PC-3 (cell line): ENCODE data around the gene LRRN4CL. TPM values are rescaled to one million over a fixed set of nuclear protein-coding genes. Genes with fewer than 3 reads are reported as not detected.

Experiments
- ATAC-seq: fragments of 200-7000 bp; cut with Tn5 transposase; 2 replicates; pipeline ENCODE4 v1.9.1; 2020; ENCODE audit warnings: mild to moderate bottlenecking, moderate library complexity
- BruUV-seq: library from RNA; stranded (reverse); fragments of 400-500 nt; replicated peaks from 2 replicates; lab custom pipeline; 2021; lab: Mats Ljungman, UMichigan
- CTCF ChIA-PET: fragments of 300-600 bp; sonication (Branson Sonifier 250); formaldehyde crosslinking; loops from one replicate; lab custom pipeline; 2022; ENCODE audit warnings: antibody characterized with exemption; lab: Charles Lee
- POLR2A ChIA-PET: fragments of 300-600 bp; sonication (Branson Sonifier 250); formaldehyde crosslinking; loops from one replicate; lab custom pipeline; 2022; ENCODE audit warnings: antibody characterized with exemption; ENCODE audit not compliant: unreplicated experiment; lab: Charles Lee
- DNase-seq: peaks from one replicate; pipeline ENCODE4 v3.0.0-alpha.2; 2015
- H2AFZ ChIP-seq: fragments of 300-600 bp; sonication (generic); 2 replicates; pipeline ENCODE4 v1.6.0; 2016; ENCODE audit warnings: antibody characterized with exemption, low read length
- H3F3A ChIP-seq: fragments of 300-600 bp; sonication (generic); one replicate; pipeline ENCODE4 v1.6.0; 2017; ENCODE audit warnings: antibody characterized with exemption, low read length, control low read depth, mild to moderate bottlenecking; ENCODE audit not compliant: unreplicated experiment
- H3K27ac ChIP-seq: fragments of 300-600 bp; sonication (generic); 2 replicates; pipeline ENCODE4 v1.5.1; 2016; ENCODE audit warnings: mild to moderate bottlenecking, low read length
- H3K27me3 ChIP-seq: fragments of 300-600 bp; sonication (generic); 2 replicates; pipeline ENCODE4 v1.6.1; 2016; ENCODE audit warnings: low read length, mixed read lengths
- H3K36me3 ChIP-seq: fragments of 300-600 bp; sonication (generic); 2 replicates; pipeline ENCODE4 v1.6.1; 2016; ENCODE audit warnings: low read depth, mixed run types, low read length, mixed read lengths
- H3K4me1 ChIP-seq: fragments of 300-600 bp; sonication (generic); 2 replicates; pipeline ENCODE4 v1.5.1; 2016; ENCODE audit warnings: low read length; ENCODE audit not compliant: insufficient read depth
- H3K4me2 ChIP-seq: fragments of 300-600 bp; sonication (generic); 2 replicates; pipeline ENCODE4 v1.6.0; 2016; ENCODE audit warnings: low read length
- H3K4me3 ChIP-seq: fragments of 300-600 bp; sonication (generic); 2 replicates; pipeline ENCODE4 v1.5.1; 2016; ENCODE audit warnings: mild to moderate bottlenecking, low read length, mixed read lengths
- H3K79me2 ChIP-seq: fragments of 300-600 bp; sonication (generic); 2 replicates; pipeline ENCODE4 v1.6.1; 2017; ENCODE audit warnings: low read length, mixed read lengths
- H3K9ac ChIP-seq: fragments of 300-600 bp; sonication (generic); 2 replicates; pipeline ENCODE4 v1.6.0; 2016; ENCODE audit warnings: mild to moderate bottlenecking, low read length
- H3K9me2 ChIP-seq: fragments of 300-600 bp; sonication (generic); replicated peaks from 2 replicates; pipeline ENCODE4 v1.6.1; 2016; ENCODE audit warnings: mixed run types, low read length, mixed read lengths
- H3K9me3 ChIP-seq: fragments of 300-600 bp; sonication (generic); 2 replicates; pipeline ENCODE4 v1.6.1; 2016; ENCODE audit warnings: low read length, mixed read lengths
- H4K20me1 ChIP-seq: fragments of 300-600 bp; sonication (generic); 2 replicates; pipeline ENCODE4 v1.6.1; 2016; ENCODE audit warnings: low read length, mixed read lengths
- CTCF ChIP-seq: fragments of 300-600 bp; sonication (generic); conservative IDR thresholded peaks from 2 replicates; pipeline ENCODE4 v1.5.1; 2017; ENCODE audit warnings: antibody characterized with exemption, low read depth, mild to moderate bottlenecking, low read length
- EZH2 ChIP-seq: fragments of 300-600 bp; sonication (generic); IDR thresholded peaks from one replicate; pipeline ENCODE4 v1.6.1; 2017; ENCODE audit warnings: antibody characterized with exemption, mild to moderate bottlenecking, low read length; ENCODE audit not compliant: unreplicated experiment
- EZH2phosphoT487 ChIP-seq: fragments of 300-600 bp; sonication (generic); IDR thresholded peaks from 2 replicates; pipeline ENCODE4 v1.6.1; 2018; ENCODE audit warnings: mild to moderate bottlenecking, antibody characterized with exemption, low read length, borderline replicate concordance
- intact Hi-C: fragments of 100-400 bp; cut with micrococcal nuclease; formaldehyde crosslinking; loops from 2 replicates; pipeline ENCODE4 v1.9.0; 2023
- total RNA-seq: library from RNA; depleted of rRNA; stranded (reverse); fragments of >200 nt; gene quantifications from 2 replicates; pipeline ENCODE4 v1.2.3, GENCODE V29; 2014

LRRN4CL gene
- total RNA-seq, 1 experiment from 2014 or later = 0.51 TPM

DNA sequence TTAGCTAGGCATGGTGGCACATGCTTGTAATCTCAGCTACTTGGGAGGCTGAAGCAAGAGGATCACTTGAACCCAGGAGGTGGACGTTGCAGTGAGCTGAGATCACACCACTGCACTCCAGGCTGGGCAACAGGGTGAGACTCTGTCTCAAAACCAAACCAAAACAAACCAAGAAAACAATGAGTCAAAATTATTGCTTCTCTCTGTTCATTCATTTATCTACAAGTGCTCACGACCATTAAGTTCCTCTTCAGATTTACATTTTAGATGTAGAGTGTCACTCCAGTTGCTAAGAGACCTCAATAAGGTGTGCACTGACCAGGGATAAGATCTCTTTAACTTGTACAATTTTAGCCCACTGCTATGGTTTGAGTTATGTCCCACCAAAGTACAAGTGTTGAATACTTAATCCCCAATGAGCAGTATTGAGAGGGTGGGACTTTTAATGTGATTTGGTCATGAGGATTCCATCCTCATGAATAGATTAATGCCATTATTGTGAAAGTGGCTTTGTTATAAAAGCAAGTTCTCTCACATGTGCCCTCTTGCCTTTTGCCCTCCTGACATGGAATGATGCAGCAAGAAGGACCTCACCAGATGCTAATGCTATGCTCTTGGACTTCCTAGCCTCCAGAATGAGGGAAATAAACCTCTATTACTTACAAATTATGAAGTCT, 30.1 kb upstream of the LRRN4CL start:
- ChIA-PET CTCF (no interaction called here), POLR2A (no interaction called here)
- Histone ChIP-seq H3K9me2 (no peaks in the 10 kb centered on the region), H3K27me3 (no peaks in the 10 kb centered on the region), H3F3A (no peaks in the 10 kb centered on the region), H3K79me2 (peaks cover 72% of the 10 kb centered on the region), H3K27ac (no peak overlapping the region), H3K4me1 (peaks cover 5% of the 10 kb centered on the region), H3K9ac (no peak overlapping the region), H3K9me3 (no peaks in the 10 kb centered on the region), H4K20me1 (peaks cover 24% of the 10 kb centered on the region), H3K4me3 (no peak overlapping the region), H3K4me2 (no peak overlapping the region), H2AFZ (no peak overlapping the region), H3K36me3 (peaks cover 87% of the 10 kb centered on the region)
- no TSS peak for BruUV-seq
- DNase-seq (no peak), ATAC-seq (no peak)
- TF ChIP-seq EZH2phosphoT487 (no peak), CTCF (no peak), EZH2 (no peak)
- intact Hi-C loops = no loop called here

DNA sequence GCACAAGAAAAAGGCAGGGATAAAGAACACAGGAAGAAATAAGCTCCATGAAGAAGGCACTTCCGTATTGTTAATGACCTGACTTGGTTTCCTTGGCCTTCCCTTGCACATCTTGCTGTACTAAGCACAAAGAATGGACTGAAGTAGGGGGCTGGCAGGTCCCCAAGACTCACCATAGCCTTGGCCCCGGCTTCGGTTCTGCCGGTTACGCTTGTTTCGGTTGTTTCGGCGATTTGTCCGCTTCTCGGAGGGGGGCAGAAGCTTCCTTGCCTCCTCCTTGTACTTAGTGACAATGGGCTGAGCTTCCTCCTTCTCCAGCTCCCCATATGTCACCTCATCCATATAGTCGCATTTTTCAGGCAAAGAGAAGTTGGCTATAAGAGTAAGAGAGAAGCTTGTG, 27.5 kb upstream of the LRRN4CL start:
- no peak for DNase-seq
- TF ChIP-seq CTCF (no peak), EZH2 (no peak), EZH2phosphoT487 (no peak)
- peaks cover 45% of the 10 kb centered on the region for H3K79me2 ChIP-seq
- ChIA-PET CTCF (interaction anchor here (0.5 to 0.6 kb wide), 2 partner anchors 11 to 22 kb away, joined by 4 read pairs; no protein-coding TSS in a partner anchor), POLR2A (no interaction called here)
- H3F3A ChIP-seq = no peaks in the 10 kb centered on the region
- H3K9ac ChIP-seq = no peak overlapping the region
- no peak overlapping the region for H3K4me2 ChIP-seq
- H3K27ac ChIP-seq = no peak overlapping the region
- intact Hi-C loops = no loop called here
- no peak overlapping the region for H2AFZ ChIP-seq
- no peaks in the 10 kb centered on the region for H3K9me2 ChIP-seq
- 0 out of 2 replicates have a peak, but pooled peaks cover 3% of the 10 kb centered on the region for H4K20me1 ChIP-seq
- H3K36me3 ChIP-seq = peaks cover 86% of the 10 kb centered on the region
- no peak for ATAC-seq
- no TSS peak for BruUV-seq
- no peaks in the 10 kb centered on the region for H3K9me3 ChIP-seq
- no peaks in the 10 kb centered on the region for H3K4me1 ChIP-seq
- H3K27me3 ChIP-seq = no peaks in the 10 kb centered on the region
- no peak overlapping the region for H3K4me3 ChIP-seq

- intact Hi-C loops = no loop called here
- Histone ChIP-seq H3K4me1 (no peaks in the 10 kb centered on the region), H3K4me2 (no peak overlapping the region), H3K9me2 (no peaks in the 10 kb centered on the region), H3K4me3 (no peak overlapping the region), H3F3A (no peaks in the 10 kb centered on the region), H3K27ac (no peak overlapping the region), H2AFZ (no peak overlapping the region), H3K36me3 (peaks cover 85% of the 10 kb centered on the region), H3K9ac (no peak overlapping the region), H3K79me2 (peaks cover 39% of the 10 kb centered on the region), H4K20me1 (no peaks in the 10 kb centered on the region), H3K27me3 (no peaks in the 10 kb centered on the region), H3K9me3 (no peaks in the 10 kb centered on the region)
- TF ChIP-seq EZH2 = no peak
- no peak for TF ChIP-seq CTCF
- TF ChIP-seq EZH2phosphoT487 = no peak
- ATAC-seq = no peak
- ChIA-PET CTCF (interaction anchor here (0.6 kb wide), 1 partner anchor 11 kb away, joined by 4 read pairs; no protein-coding TSS in a partner anchor), POLR2A (no interaction called here)
- no TSS peak for BruUV-seq
- no peak for DNase-seq
Observed at GRCh38 chr11:62716206-62716605, 26.9 kb upstream of the LRRN4CL start.
